Choroid plexus epithelial cell (primary cell): ENCODE results near the gene ZBTB45.
A peak's percentile ranks its signal among the peaks of the same experiment; 100 is the strongest.
"Not testable (repeated sequence)": the region's sequence is repeated elsewhere in the genome, so short reads cannot be mapped to it uniquely, and the experiment has no call there.

Source experiments
- DNase-seq: peaks from one replicate; pipeline ENCODE4 v3.0.0-alpha.2; 2010; ENCODE audit warnings: low read depth
- H3K4me3 ChIP-seq: 2 replicates; pipeline ENCODE4 v1.5.1; 2011; ENCODE audit warnings: low read depth, mild to moderate bottlenecking, control low read depth, low read length, moderate library complexity
- CTCF ChIP-seq: conservative IDR thresholded peaks from 2 replicates; pipeline ENCODE4 v1.5.1; 2011; ENCODE audit warnings: low read depth, mild to moderate bottlenecking, control low read depth, inconsistent platforms, low read length, moderate library complexity

The ZBTB45 gene

GRCh38 chr19:58498316-58499020 is 21.1 kb downstream of the ZBTB45 start:
- TF ChIP-seq CTCF: no peak
- peak overlapping the region; percentile 74 for H3K4me3 ChIP-seq
- no peak for DNase-seq

GRCh38 chr19:58497634-58498170 is 21.9 kb downstream of the ZBTB45 start:
- no peak for DNase-seq
- H3K4me3 ChIP-seq: no peak overlapping the region
- TF ChIP-seq CTCF: no peak

- TF ChIP-seq CTCF: no peak
- no peak for DNase-seq
- H3K4me3 ChIP-seq: no peak overlapping the region
Observed at GRCh38 chr19:58492265-58492664, 27.3 kb downstream of the ZBTB45 start.

GRCh38 chr19:58491393-58491792 is 28.2 kb downstream of the ZBTB45 start:
- TF ChIP-seq CTCF: no peak
- H3K4me3 ChIP-seq: no peak overlapping the region
- no peak for DNase-seq

GRCh38 chr19:58484349-58484748 is 35.3 kb downstream of the ZBTB45 start:
- TF ChIP-seq CTCF: peak; percentile 22
- not testable (repeated sequence) for DNase-seq

GRCh38 chr19:58483776-58484175 is 35.8 kb downstream of the ZBTB45 start:
- no peak for DNase-seq
- TF ChIP-seq CTCF: no peak
- H3K4me3 ChIP-seq: no peak overlapping the region

More at GRCh38 chr19:58484349-58484748, 35.3 kb downstream of the ZBTB45 start:
- not testable (repeated sequence) for H3K4me3 ChIP-seq

- no peak for DNase-seq
- H3K4me3 ChIP-seq: no peak overlapping the region
- TF ChIP-seq CTCF: no peak
Observed at GRCh38 chr19:58482372-58482771, 37.2 kb downstream of the ZBTB45 start.
